Retinal pigment epithelial cell (primary cell): ENCODE data around the gene BNIP5.

Source experiments
- DNase-seq: peaks from one replicate; pipeline ENCODE4 v3.0.0-alpha.2; 2010; ENCODE audit warnings: low read depth
- H3K4me3 ChIP-seq: 2 replicates; pipeline ENCODE4 v1.5.1; 2011; ENCODE audit warnings: mild to moderate bottlenecking, low read length, control low read depth, moderate library complexity
- TF ChIP-seq, protein P1 (sequence below): conservative IDR thresholded peaks from 2 replicates; pipeline ENCODE4 v1.5.1; 2011; ENCODE audit warnings: low read depth, low read length, control low read depth, inconsistent platforms

Gene BNIP5

GRCh38 chr6:36335465-36336207 is 1.1 kb downstream of the BNIP5 start:
- H3K4me3 ChIP-seq: no peak overlapping the region
- no peak for DNase-seq
- TF ChIP-seq, protein P1, sequence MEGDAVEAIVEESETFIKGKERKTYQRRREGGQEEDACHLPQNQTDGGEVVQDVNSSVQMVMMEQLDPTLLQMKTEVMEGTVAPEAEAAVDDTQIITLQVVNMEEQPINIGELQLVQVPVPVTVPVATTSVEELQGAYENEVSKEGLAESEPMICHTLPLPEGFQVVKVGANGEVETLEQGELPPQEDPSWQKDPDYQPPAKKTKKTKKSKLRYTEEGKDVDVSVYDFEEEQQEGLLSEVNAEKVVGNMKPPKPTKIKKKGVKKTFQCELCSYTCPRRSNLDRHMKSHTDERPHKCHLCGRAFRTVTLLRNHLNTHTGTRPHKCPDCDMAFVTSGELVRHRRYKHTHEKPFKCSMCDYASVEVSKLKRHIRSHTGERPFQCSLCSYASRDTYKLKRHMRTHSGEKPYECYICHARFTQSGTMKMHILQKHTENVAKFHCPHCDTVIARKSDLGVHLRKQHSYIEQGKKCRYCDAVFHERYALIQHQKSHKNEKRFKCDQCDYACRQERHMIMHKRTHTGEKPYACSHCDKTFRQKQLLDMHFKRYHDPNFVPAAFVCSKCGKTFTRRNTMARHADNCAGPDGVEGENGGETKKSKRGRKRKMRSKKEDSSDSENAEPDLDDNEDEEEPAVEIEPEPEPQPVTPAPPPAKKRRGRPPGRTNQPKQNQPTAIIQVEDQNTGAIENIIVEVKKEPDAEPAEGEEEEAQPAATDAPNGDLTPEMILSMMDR: no peak

DNA sequence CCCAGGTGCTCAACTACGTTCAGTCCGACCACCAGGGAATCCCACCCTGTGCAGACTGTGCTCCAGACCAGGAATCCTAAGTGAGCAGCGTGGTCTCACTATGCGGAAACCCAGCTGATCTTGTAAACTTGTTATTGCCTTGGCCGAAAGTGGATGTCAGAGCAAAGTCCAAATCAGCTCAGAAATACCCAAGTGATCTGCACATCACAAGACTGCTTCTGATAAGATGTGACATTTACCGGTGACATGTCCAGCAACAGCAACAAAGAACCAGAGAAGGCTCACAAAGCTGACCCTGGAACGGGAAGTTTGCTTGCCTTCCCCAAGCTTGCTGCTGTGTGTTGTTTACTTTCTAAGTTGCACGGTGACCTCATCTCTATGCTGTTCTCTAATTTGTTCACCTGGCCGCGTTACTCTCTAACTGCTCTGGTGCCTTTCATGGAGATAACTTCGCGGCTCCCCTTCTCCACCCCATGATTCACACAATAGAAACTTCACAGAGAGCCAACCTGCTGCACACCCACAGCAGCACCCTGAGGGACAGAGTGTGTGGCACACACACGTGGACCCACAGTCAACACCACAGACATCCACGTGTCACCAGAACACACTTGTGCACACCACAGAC is 1.7 kb downstream of the BNIP5 start:
- DNase-seq: no peak
- no peak overlapping the region for H3K4me3 ChIP-seq

DNA sequence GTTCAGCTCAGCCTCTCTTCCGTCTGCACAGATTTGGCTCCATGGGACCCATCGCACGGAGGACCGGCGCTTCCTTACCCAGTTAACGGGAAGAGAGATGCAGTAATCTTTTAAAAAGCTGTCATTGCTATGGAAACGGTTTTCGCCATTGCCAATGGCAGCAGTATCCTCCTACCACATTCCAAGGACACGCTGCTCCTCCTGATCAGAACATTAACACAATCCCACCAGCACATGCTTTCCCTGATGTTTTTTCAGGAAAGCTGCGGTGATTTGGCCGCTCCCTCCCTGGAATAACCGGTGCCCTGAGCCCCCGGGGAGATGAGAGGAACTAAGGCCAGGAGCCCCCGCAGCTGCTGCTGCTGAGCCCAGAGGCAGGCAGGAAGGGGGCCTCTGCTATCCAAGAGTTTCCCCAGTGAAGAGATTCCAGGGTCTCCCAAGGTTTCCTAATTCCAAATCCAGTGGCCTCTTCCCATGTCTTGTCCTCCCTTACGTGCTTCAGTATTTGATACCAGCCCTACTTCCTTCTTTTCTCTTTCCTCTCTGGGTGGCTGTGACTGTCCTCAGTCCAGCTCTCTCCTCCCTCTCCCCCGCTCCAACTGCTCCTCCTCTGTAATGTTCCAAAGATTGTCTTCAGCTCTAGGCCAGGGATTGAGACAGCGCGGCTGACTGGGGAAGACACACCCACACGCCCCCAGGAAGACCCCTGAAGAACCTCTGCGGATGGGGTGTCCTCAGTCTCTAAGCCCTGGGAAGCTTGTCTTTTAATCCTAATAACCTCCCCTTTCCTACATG is 2.6 kb downstream of the BNIP5 start:
- no peak for DNase-seq
- no peak overlapping the region for H3K4me3 ChIP-seq
- TF ChIP-seq, protein P1: no peak

More for the DNA sequence above, 1.7 kb downstream of the BNIP5 start:
- TF ChIP-seq, protein P1: no peak

- TF ChIP-seq, protein P1: no peak
- no peak for DNase-seq
These were observed 3.4 kb downstream of the BNIP5 start for GRCh38 chr6:36333171-36333895.

GRCh38 chr6:36331381-36331780 is 5.3 kb downstream of the BNIP5 start:
- TF ChIP-seq, protein P1: no peak
- H3K4me3 ChIP-seq: no peak overlapping the region
- DNase-seq: no peak

More at GRCh38 chr6:36333171-36333895, 3.4 kb downstream of the BNIP5 start:
- no peak overlapping the region for H3K4me3 ChIP-seq

DNA sequence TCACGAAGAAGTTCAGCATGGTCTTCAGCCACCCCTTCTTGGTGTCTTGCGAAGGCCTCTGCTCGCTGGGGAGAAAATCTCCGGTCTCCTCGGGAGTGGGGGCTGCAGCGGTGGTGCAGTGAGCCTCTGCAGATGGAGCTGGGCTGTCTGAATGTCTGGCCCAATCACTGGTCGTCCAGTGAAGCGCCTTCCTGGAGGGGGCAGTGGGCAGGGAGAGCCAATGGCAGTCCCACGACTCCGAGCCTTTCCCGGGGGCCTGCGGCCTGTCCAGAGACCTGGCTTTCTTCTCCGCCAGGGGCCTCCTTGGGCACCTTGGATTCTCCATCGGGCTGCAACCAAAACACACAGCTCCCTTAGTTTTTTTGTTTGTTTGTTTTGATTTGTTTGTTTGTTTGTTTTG is 6.3 kb downstream of the BNIP5 start:
- no peak for DNase-seq
- no peak overlapping the region for H3K4me3 ChIP-seq
- TF ChIP-seq, protein P1: no peak
